H4 (cell line): ENCODE results near the gene TIMM44. TPM values are rescaled to one million over a fixed set of nuclear protein-coding genes. Genes with fewer than 3 reads are reported as not detected.

Experiments
- DNase-seq: peaks from one replicate; pipeline ENCODE4 v3.0.0-alpha.2; 2015; ENCODE audit warnings: low spot score
- total RNA-seq: library from RNA; depleted of rRNA; stranded (reverse); fragments of >200 nt; shearing (Covaris generic); gene quantifications from 2 replicates; pipeline ENCODE4 v1.2.3, GENCODE V29; 2014

Gene TIMM44
- total RNA-seq, 1 experiment from 2014 or later = 64.9 TPM

- no peak for DNase-seq
Measured at GRCh38 chr19:7914598-7915045, 28.8 kb downstream of the TIMM44 start, which contains the start of gene TGFBR3L. Gene TGFBR3L, plus strand, starts transcription at chr19:7914830.

GRCh38 chr19:7914099-7914498 lies 29.4 kb downstream of the TIMM44 start:
- DNase-seq = no peak

GRCh38 chr19:7913652-7914051 lies 29.8 kb downstream of the TIMM44 start:
- no peak for DNase-seq

GRCh38 chr19:7912697-7913564 lies 30.5 kb downstream of the TIMM44 start:
- no peak for DNase-seq

GRCh38 chr19:7912144-7912696 lies 31.2 kb downstream of the TIMM44 start:
- DNase-seq = no peak

GRCh38 chr19:7911508-7912143 lies 31.8 kb downstream of the TIMM44 start:
- DNase-seq = no peak

- no peak for DNase-seq
Measured at GRCh38 chr19:7910321-7911161, 32.9 kb downstream of the TIMM44 start.

- DNase-seq = no peak
Measured at GRCh38 chr19:7909471-7910067, 33.9 kb downstream of the TIMM44 start.

- no peak for DNase-seq
Measured at GRCh38 chr19:7908742-7909461, 34.6 kb downstream of the TIMM44 start.

GRCh38 chr19:7908078-7908699 lies 35.3 kb downstream of the TIMM44 start:
- no peak for DNase-seq

- no peak for DNase-seq
Measured at GRCh38 chr19:7907544-7907943, 35.9 kb downstream of the TIMM44 start.

GRCh38 chr19:7907122-7907521 lies 36.3 kb downstream of the TIMM44 start:
- no peak for DNase-seq

GRCh38 chr19:7905859-7906258 lies 37.6 kb downstream of the TIMM44 start:
- no peak for DNase-seq

- no peak for DNase-seq
Measured at GRCh38 chr19:7905268-7905667, 38.2 kb downstream of the TIMM44 start.

GRCh38 chr19:7904074-7905020 lies 39.1 kb downstream of the TIMM44 start:
- no peak for DNase-seq

- peak; percentile 100 for DNase-seq
Measured at GRCh38 chr19:7903244-7904073, 40.0 kb downstream of the TIMM44 start, which contains the start of gene MAP2K7. Gene MAP2K7, plus strand, starts transcription at chr19:7903877. Its CDS starts 68 bp downstream, at chr19:7903945.

- no peak for DNase-seq
Measured at GRCh38 chr19:7902796-7903243, 40.6 kb downstream of the TIMM44 start.

- DNase-seq = no peak
Measured at GRCh38 chr19:7901337-7901736, 42.1 kb downstream of the TIMM44 start.
